ENCODE measurements around the gene NT5M. TPM values are rescaled to one million over a fixed set of nuclear protein-coding genes. Genes with fewer than 3 reads are reported as not detected.

The NT5M gene
- total RNA-seq, 8 experiments from 2014 or later, result 2.8 to 11.7 (median 9.1) TPM

DNA sequence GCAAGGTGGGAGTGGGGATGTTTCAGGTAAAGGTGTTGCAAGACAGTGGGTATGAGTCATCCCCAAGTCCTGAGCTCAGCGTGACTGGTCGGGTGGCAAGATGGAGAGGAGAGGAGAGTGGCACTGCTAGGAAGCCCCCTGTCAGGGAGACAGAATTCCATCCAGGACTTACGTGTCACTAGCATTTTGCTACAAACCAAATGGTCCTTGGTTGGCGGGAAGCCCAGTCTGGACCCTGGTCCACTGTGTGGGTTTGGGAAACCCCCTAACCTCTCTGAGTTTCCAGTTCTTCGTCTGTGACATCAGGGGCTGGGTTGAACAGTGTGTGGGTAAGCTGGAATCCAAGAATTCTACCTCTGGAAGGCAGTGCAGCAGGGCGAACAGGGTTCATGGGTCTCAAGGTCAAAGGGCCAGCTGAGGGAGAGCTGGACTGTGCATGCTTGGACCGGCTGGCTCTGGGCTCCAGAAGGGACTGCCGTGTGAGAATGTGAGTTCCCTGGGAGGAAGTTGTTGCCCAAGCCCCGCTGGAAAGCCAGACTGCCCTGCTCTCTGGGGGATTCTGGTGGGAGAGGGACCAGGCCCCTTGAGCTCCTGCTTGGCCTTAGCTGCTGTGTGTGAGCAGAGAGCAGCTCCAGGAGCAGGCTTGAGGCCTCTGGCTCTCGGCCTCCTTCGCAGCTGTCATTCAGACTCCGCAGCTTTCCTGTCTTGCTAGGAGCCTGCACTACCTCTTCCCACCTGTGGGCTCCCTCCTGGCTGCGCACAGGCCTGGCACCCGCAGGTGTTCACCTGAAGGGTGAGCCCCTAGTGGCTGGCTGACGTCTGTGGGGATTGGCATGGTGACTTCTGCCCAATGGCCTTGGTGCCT lies 84.6 kb downstream of the NT5M start:
- Histone ChIP-seq H3K27ac (peak overlapping the region in 1 of 2 donors; percentile 46), H3K4me1 (replicated peaks in 1 of 2) (peaks cover 23% of the 10 kb centered on the region in 2 donors), H3K4me3 (no peak overlapping the region)
- in situ Hi-C loops (cut with MboI; ENCODE audit: low pct_unique_long_range_greater_than_20kb in 2 of 9, low sequenced_read_pairs in 9 of 9, unreplicated experiment in 9 of 9), result no loop called here
- peak in 5 of 8 experiments; percentile 10 to 66 (median 20) for ATAC-seq (replicated peaks in 6 of 8)
- WGBS, 10 experiments, result 60 to 100% (median 73%) methylated on average over 1 to 8 of the region's 15 CpGs; no CpG with 5 or more reads in 3 of the 10 experiments

DNA sequence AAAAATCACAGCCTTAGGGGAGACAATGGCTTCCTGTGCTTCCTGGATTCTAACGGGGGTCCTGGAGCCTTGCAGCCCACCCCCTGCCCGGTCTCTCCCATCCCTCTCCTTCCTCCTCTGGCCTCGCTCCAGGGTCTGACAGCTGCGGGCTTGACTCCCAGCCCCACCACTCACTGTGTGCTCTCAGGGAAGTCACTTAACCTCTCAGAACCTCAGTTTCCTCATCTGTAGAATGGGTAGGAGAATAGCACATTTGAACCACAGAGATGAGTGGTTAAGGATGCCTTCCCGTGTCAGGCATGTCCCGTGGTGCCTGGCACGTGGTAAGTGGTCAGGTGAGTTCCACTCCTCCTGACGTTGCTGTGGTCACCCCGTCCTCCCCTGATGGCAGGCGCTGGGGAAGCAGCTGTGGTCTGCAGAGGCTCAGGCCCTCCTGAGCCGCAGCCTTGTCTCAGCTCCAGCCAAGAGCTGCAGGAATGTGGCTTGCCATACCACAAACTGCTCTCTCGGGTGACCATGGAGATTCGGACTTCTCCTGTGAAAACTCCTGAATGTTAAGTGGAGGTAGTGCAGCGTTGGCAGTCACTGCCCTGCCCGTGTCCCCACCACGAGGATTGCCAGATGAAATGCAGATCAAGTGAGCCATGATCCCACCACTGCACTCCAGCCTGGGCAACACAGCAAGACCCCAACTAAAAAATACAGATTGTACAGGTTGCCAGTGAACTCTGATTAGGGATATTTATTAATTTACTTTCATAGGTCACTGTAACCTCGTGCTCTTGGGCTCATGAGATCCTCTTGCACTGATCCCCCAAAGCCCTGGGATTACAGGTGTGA lies 85.7 kb downstream of the NT5M start:
- ATAC-seq (replicated peaks in 6 of 8), result peak in 1 of 8 experiments; percentile 48
- Histone ChIP-seq H3K4me1 (replicated peaks in 1 of 2) (peaks cover 23% of the 10 kb centered on the region in 2 donors), H3K27ac (no peak overlapping the region), H3K4me3 (no peak overlapping the region)
- in situ Hi-C loops (cut with MboI; ENCODE audit: low pct_unique_long_range_greater_than_20kb in 2 of 9, low sequenced_read_pairs in 9 of 9, unreplicated experiment in 9 of 9), result no loop called here
- 0 to 100% (median 79%) methylated on average over 1 to 9 of the region's 17 CpGs; no CpG with 5 or more reads in 2 of the 10 experiments for WGBS, 10 experiments

GRCh38 chr17:17391668-17392370 lies 88.6 kb downstream of the NT5M start:
- in situ Hi-C loops (cut with MboI; ENCODE audit: low pct_unique_long_range_greater_than_20kb in 2 of 9, low sequenced_read_pairs in 9 of 9, unreplicated experiment in 9 of 9), result no loop called here
- ATAC-seq (replicated peaks in 6 of 8), result no peak
- Histone ChIP-seq H3K4me3 (no peak overlapping the region), H3K27ac (no peak overlapping the region), H3K4me1 (replicated peaks in 1 of 2) (peaks cover 0 to 5% of the 10 kb centered on the region in 2 donors)
- 80 to 100% (median 92%) methylated on average over 2 to 20 of the region's 23 CpGs; no CpG with 5 or more reads in 1 of the 10 experiments for WGBS, 10 experiments

DNA sequence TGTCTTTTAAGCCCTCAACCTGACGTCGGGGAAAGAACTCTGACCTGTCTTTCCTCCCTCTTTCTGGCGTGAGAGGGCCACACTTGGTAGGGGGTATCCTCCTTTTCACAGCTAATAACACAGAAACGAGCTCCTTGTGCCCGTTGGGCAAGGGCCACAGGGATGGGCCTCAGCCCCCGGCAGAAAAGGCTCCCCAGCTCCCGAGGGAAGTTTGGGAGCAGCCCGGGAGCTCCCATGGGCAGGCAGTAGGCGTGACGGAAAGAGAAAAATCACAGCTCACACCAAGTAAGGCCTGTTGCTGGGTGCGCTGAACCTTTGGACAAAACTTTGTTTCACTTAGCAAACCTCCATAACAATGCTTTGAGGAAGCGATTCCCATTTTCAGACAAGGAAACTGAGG lies 90.8 kb downstream of the NT5M start:
- Histone ChIP-seq H3K4me3 (no peak overlapping the region), H3K27ac (no peak overlapping the region), H3K4me1 (replicated peaks in 1 of 2) (no peaks in the 10 kb centered on the region)
- ATAC-seq (replicated peaks in 6 of 8), result no peak
- in situ Hi-C loops (cut with MboI; ENCODE audit: low pct_unique_long_range_greater_than_20kb in 2 of 9, low sequenced_read_pairs in 9 of 9, unreplicated experiment in 9 of 9), result no loop called here
- 40 to 93% (median 72%) methylated on average over 1 to 11 of the region's 12 CpGs; no CpG with 5 or more reads in 2 of the 10 experiments for WGBS, 10 experiments

- in situ Hi-C loops (cut with MboI; ENCODE audit: low pct_unique_long_range_greater_than_20kb in 2 of 9, low sequenced_read_pairs in 9 of 9, unreplicated experiment in 9 of 9), result no loop called here
- Histone ChIP-seq H3K4me3 (no peak overlapping the region), H3K4me1 (replicated peaks in 1 of 2) (no peaks in the 10 kb centered on the region), H3K27ac (no peak overlapping the region)
- WGBS, 10 experiments, result 87 to 96% methylated on average over 3 to 5 of the region's 9 CpGs; no CpG with 5 or more reads in 8 of the 10 experiments
- no peak for ATAC-seq (replicated peaks in 6 of 8)
Observed at GRCh38 chr17:17394494-17394893, 91.3 kb downstream of the NT5M start.

- 20 to 100% (median 73%) methylated on average over 1 to 4 of the region's 6 CpGs for whole genome bisulfite sequencing, 10 experiments
Observed at GRCh38 chr17:17395246-17395802, 92.2 kb downstream of the NT5M start.

DNA sequence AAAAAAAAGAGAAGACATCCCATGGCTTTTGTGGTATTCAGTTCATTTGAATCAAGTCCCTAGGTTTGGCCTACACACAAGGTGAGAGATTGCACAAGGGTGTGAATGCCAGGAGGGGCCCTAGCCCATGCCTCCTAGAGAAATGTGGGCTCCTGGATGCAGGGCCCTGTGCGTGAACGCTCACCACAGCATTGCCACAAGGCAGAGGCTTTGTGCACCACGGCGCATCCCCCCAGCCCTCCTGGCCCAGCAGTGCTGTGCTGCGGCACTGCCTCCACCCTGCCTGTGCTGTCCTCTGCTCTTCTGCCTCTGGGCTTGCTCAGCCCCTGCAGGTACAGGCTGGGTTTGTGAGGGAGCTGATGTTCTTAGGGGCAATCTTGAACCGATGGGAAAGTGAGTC lies 92.7 kb downstream of the NT5M start:
- in situ Hi-C loops (cut with MboI; ENCODE audit: low pct_unique_long_range_greater_than_20kb in 2 of 9, low sequenced_read_pairs in 9 of 9, unreplicated experiment in 9 of 9), result no loop called here
- Histone ChIP-seq H3K27ac (no peak overlapping the region), H3K4me3 (no peak overlapping the region), H3K4me1 (replicated peaks in 1 of 2) (no peaks in the 10 kb centered on the region)
- ATAC-seq (replicated peaks in 6 of 8), result no peak
- 84 to 100% (median 92%) methylated on average over 1 to 5 of the region's 6 CpGs; no CpG with 5 or more reads in 6 of the 10 experiments for WGBS, 10 experiments

More at GRCh38 chr17:17395246-17395802, 92.2 kb downstream of the NT5M start:
- Histone ChIP-seq H3K4me3 (no peak overlapping the region), H3K4me1 (replicated peaks in 1 of 2) (no peaks in the 10 kb centered on the region), H3K27ac (no peak overlapping the region)
- in situ Hi-C loops (cut with MboI; ENCODE audit: low pct_unique_long_range_greater_than_20kb in 2 of 9, low sequenced_read_pairs in 9 of 9, unreplicated experiment in 9 of 9), result no loop called here
- ATAC-seq (replicated peaks in 6 of 8), result no peak

Other genes starting within 250 kb of the NT5M start
- gene PLD6, start 97.0 kb upstream of the NT5M start, total RNA-seq, result 10 to 100 TPM in 2 of 8 experiments, 1 to 10 TPM in 6; 1.9 to 18.2 (median 4.8) TPM
- 10 to 100 TPM in 7 of 8 experiments, 1 to 10 TPM in 1; 9.7 to 47.0 (median 27.0) TPM for gene FLCN, start 66.2 kb upstream of the NT5M start, total RNA-seq
- gene COPS3, start 22.1 kb upstream of the NT5M start, total RNA-seq, result 100 to 1,000 TPM in 4 of 8 experiments, 10 to 100 TPM in 4; 64.9 to 135 (median 97.6) TPM
- 10 to 100 TPM in 7 of 8 experiments, 1 to 10 TPM in 1; 6.5 to 23.0 (median 17.1) TPM for gene MED9, start 173.6 kb downstream of the NT5M start, total RNA-seq
- gene RASD1, start 193.0 kb downstream of the NT5M start, total RNA-seq, result 10 to 100 TPM in 2 of 8 experiments, 1 to 10 TPM in 5, under 1 TPM in 1; 0.46 to 37.1 (median 6.7) TPM